Tibial artery (tissue), 4 donors: ENCODE results near the gene MED20.

ENCODE experiments used
- DNase-seq, 2 donors: peaks; one replicate each; pipeline ENCODE4 v3.0.0-alpha.2; 2019
- H3K27ac ChIP-seq, 2 donors: fragments of 200-600 bp; sonication (generic) in 1 of 2; 1 replicate in 1 of 2; 2 replicates in 1 of 2; pipeline ENCODE4 v1.5.1; 2018 to 2019; ENCODE audit warnings: mild to moderate bottlenecking in 1 of 2
- H3K27me3 ChIP-seq, 2 donors: fragments of 200-600 bp; sonication (generic) in 1 of 2; one replicate each; pipeline versions ENCODE4 v1.5.1 to v1.6.0; 2016 to 2019
- H3K36me3 ChIP-seq, 3 donors: fragments of 200-600 bp; sonication (generic) in 2 of 3; one replicate each; pipeline ENCODE4 v1.5.1; 2016 to 2019; ENCODE audit warnings: mild to moderate bottlenecking in 2 of 3
- H3K4me1 ChIP-seq, 4 donors: fragments of 200-600 bp; sonication (generic) in 2 of 4; 1 replicate in 3 of 4; 2 replicates in 1 of 4; pipeline ENCODE4 v1.5.1; 2016 to 2019
- H3K4me3 ChIP-seq, 2 donors: fragments of 200-600 bp; sonication (generic) in 1 of 2; 1 replicate in 1 of 2; 2 replicates in 1 of 2; pipeline ENCODE4 v1.5.1; 2018 to 2019; ENCODE audit warnings: mild to moderate bottlenecking in 2 of 2
- H3K9me3 ChIP-seq, 3 donors: fragments of 200-600 bp; sonication (generic) in 1 of 3; one replicate each; pipeline ENCODE4 v1.5.1; 2016 to 2019
- CTCF ChIP-seq, 2 experiments: fragments of 200-600 bp in 1 of 2; fragments of 450-650 bp in 1 of 2; IDR thresholded peaks; one replicate each; pipeline ENCODE4 v1.5.1; 2017 to 2019; ENCODE audit warnings: antibody characterized with exemption in 2 of 2, mild to moderate bottlenecking in 1 of 2, moderate library complexity in 1 of 2
- intact Hi-C: fragments of 100-400 bp; cut with DNase I; formaldehyde crosslinking; loops from one replicate; pipeline ENCODE4 v1.15.0; 2023; ENCODE audit warnings: low total_unique reads

MED20 gene

GRCh38 chr6:41885930-41886329 lies 35.0 kb downstream of the MED20 start:
- H3K27ac ChIP-seq: no peak overlapping the region
- no peak for DNase-seq
- intact Hi-C loops: no loop called here
- H3K4me3 ChIP-seq: no peak overlapping the region
- H3K36me3 ChIP-seq: no peaks in the 10 kb centered on the region
- no peak for TF ChIP-seq CTCF (IDR thresholded peaks at IDR 0.05)
- no peaks in the 10 kb centered on the region for H3K9me3 ChIP-seq
- no peaks in the 10 kb centered on the region for H3K27me3 ChIP-seq
- no peaks in the 10 kb centered on the region for H3K4me1 ChIP-seq

GRCh38 chr6:41884957-41885356 lies 36.0 kb downstream of the MED20 start:
- DNase-seq: no peak
- TF ChIP-seq CTCF (IDR thresholded peaks at IDR 0.05): no peak
- intact Hi-C loops: no loop called here
- Histone ChIP-seq H3K27me3 (no peaks in the 10 kb centered on the region), H3K36me3 (no peaks in the 10 kb centered on the region), H3K4me3 (no peak overlapping the region), H3K4me1 (no peaks in the 10 kb centered on the region), H3K27ac (no peak overlapping the region), H3K9me3 (no peaks in the 10 kb centered on the region)

- Histone ChIP-seq H3K36me3 (no peaks in the 10 kb centered on the region), H3K4me1 (no peaks in the 10 kb centered on the region), H3K27me3 (no peaks in the 10 kb centered on the region), H3K27ac (no peak overlapping the region), H3K4me3 (no peak overlapping the region), H3K9me3 (no peaks in the 10 kb centered on the region)
- intact Hi-C loops: no loop called here
- no peak for TF ChIP-seq CTCF (IDR thresholded peaks at IDR 0.05)
- DNase-seq: no peak
Observed at GRCh38 chr6:41881506-41881905, 39.4 kb downstream of the MED20 start.

- Histone ChIP-seq H3K27ac (no peak overlapping the region), H3K9me3 (no peaks in the 10 kb centered on the region), H3K4me3 (no peak overlapping the region), H3K27me3 (no peaks in the 10 kb centered on the region), H3K36me3 (no peaks in the 10 kb centered on the region), H3K4me1 (no peaks in the 10 kb centered on the region)
- intact Hi-C loops: no loop called here
- TF ChIP-seq CTCF (IDR thresholded peaks at IDR 0.05): no peak
- DNase-seq: no peak
Observed at GRCh38 chr6:41878961-41879405, 42.0 kb downstream of the MED20 start.

GRCh38 chr6:41878246-41878645 lies 42.7 kb downstream of the MED20 start:
- no peak overlapping the region for H3K27ac ChIP-seq
- intact Hi-C loops: no loop called here
- no peaks in the 10 kb centered on the region for H3K9me3 ChIP-seq
- no peaks in the 10 kb centered on the region for H3K36me3 ChIP-seq
- H3K27me3 ChIP-seq: no peaks in the 10 kb centered on the region
- H3K4me3 ChIP-seq: no peak overlapping the region
- H3K4me1 ChIP-seq: no peaks in the 10 kb centered on the region
- TF ChIP-seq CTCF (IDR thresholded peaks at IDR 0.05): no peak
- no peak for DNase-seq

- Histone ChIP-seq H3K27me3 (no peaks in the 10 kb centered on the region), H3K4me1 (no peaks in the 10 kb centered on the region), H3K4me3 (no peak overlapping the region), H3K27ac (no peak overlapping the region), H3K9me3 (no peaks in the 10 kb centered on the region), H3K36me3 (no peaks in the 10 kb centered on the region)
- TF ChIP-seq CTCF (IDR thresholded peaks at IDR 0.05): no peak
- intact Hi-C loops: no loop called here
- no peak for DNase-seq
Observed at GRCh38 chr6:41877051-41877680, 43.8 kb downstream of the MED20 start.
